GM12878 (cell line): Measurements from ENCODE around the gene UBE2Q2. TPM values are rescaled to one million over a fixed set of nuclear protein-coding genes. Genes with fewer than 3 reads are reported as not detected.
"Not testable (repeated sequence)": the region's sequence is repeated elsewhere in the genome, so short reads cannot be mapped to it uniquely, and the experiment has no call there.

Experiments used
- ATAC-seq: fragments of 200-7000 bp; cut with Tn5 transposase; 3 replicates; pipeline ENCODE4 v1.9.1; 2020; ENCODE audit warnings: mild to moderate bottlenecking, moderate library complexity
- BruUV-seq: library from RNA; stranded (reverse); fragments of 400-500 nt; replicated peaks from 2 replicates; lab custom pipeline; 2021; lab: Mats Ljungman, UMichigan
- CTCF ChIA-PET: fragments of 300-600 bp; sonication (Branson Sonifier 250); formaldehyde crosslinking; extraction: SDS; loops from one replicate; lab custom pipeline; 2021; ENCODE audit warnings: inconsistent platforms; lab: Yijun Ruan, JAX
- POLR2A ChIA-PET: fragments of 350-600 bp; formaldehyde crosslinking; extraction: SDS; loops from one replicate; lab custom pipeline; 2021; ENCODE audit warnings: inconsistent platforms; lab: Charles Lee
- RAD21 ChIA-PET: fragments of 300-600 bp; sonication (Branson Sonifier 250); formaldehyde crosslinking; loops from one replicate; lab custom pipeline; 2023; ENCODE audit warnings: antibody characterized with exemption; ENCODE audit not compliant: unreplicated experiment; lab: Charles Lee
- SMC1A ChIA-PET: fragments of 300-600 bp; sonication (Branson Sonifier 250); formaldehyde crosslinking; loops from one replicate; lab custom pipeline; 2023; ENCODE audit not compliant: unreplicated experiment, uncharacterized antibody; lab: Charles Lee
- DNase-seq: peaks from one replicate; pipeline ENCODE4 v3.0.0-alpha.2; 2011; ENCODE audit warnings: low read depth, low spot score
- FAIRE-seq: peaks from 3 replicates; lab custom pipeline; 2011; peaks lifted over from hg19 to GRCh38; lab: Jason Lieb, UNC
- H2AFZ ChIP-seq: 2 replicates; pipeline ENCODE4 v1.6.0; 2011; ENCODE audit warnings: low read depth, low read length, control low read depth; ENCODE audit not compliant: control insufficient read depth
- H3K27ac ChIP-seq: 2 replicates; pipeline ENCODE4 v1.5.1; 2011; ENCODE audit warnings: control low read depth; ENCODE audit not compliant: control insufficient read depth, insufficient read depth
- H3K27me3 ChIP-seq, 2 experiments: replicated peaks in 1 of 2; 2 replicates each; pipeline versions ENCODE4 v1.6.0 to v1.6.1; 2011; ENCODE audit warnings: low read length in 1 of 2; ENCODE audit not compliant: control insufficient read depth in 2 of 2, insufficient read depth in 2 of 2
- H3K36me3 ChIP-seq, 2 experiments: 2 replicates each; pipeline ENCODE4 v1.5.1; 2011; ENCODE audit warnings: low read length in 1 of 2; ENCODE audit not compliant: control insufficient read depth in 2 of 2, insufficient read depth in 2 of 2
- H3K4me1 ChIP-seq: 2 replicates; pipeline ENCODE4 v1.6.1; 2011; ENCODE audit warnings: mild to moderate bottlenecking, low read length, moderate library complexity, mixed read lengths; ENCODE audit not compliant: control insufficient read depth, insufficient read depth
- H3K4me2 ChIP-seq: 2 replicates; pipeline ENCODE4 v1.6.0; 2011; ENCODE audit warnings: control low read depth; ENCODE audit not compliant: control insufficient read depth, insufficient read depth
- H3K4me3 ChIP-seq: fragments of 200-600 bp; sonication (generic); 2 replicates; pipeline ENCODE4 v1.5.1; 2016
- H3K79me2 ChIP-seq: 2 replicates; pipeline ENCODE4 v1.6.0; 2011; ENCODE audit warnings: low read length; ENCODE audit not compliant: control insufficient read depth, insufficient read depth
- H3K9ac ChIP-seq: 2 replicates; pipeline ENCODE4 v1.8.0; 2011; ENCODE audit warnings: low read length, control low read depth, mixed read lengths; ENCODE audit not compliant: control insufficient read depth, insufficient read depth
- H3K9me3 ChIP-seq: replicated peaks from 3 replicates; pipeline ENCODE4 v1.5.1; 2011; ENCODE audit warnings: mild to moderate bottlenecking, low read length; ENCODE audit not compliant: control insufficient read depth, insufficient read depth
- H4K20me1 ChIP-seq: 2 replicates; pipeline ENCODE4 v1.6.0; 2011; ENCODE audit not compliant: control insufficient read depth, insufficient read depth
- CREB1 ChIP-seq: IDR thresholded peaks from 2 replicates; pipeline ENCODE4 v1.6.1; 2012; ENCODE audit warnings: low read depth, mild to moderate bottlenecking, inconsistent platforms
- MLLT1 ChIP-seq: fragments of 450-650 bp; IDR thresholded peaks from 2 replicates; pipeline ENCODE4 v1.6.1; 2016; ENCODE audit warnings: mild to moderate bottlenecking
- SREBF1 ChIP-seq: IDR thresholded peaks from 2 replicates; pipeline ENCODE4 v1.6.1; 2012; ENCODE audit warnings: mild to moderate bottlenecking, low read length
- STAT1 ChIP-seq: fragments of 450-650 bp; conservative IDR thresholded peaks from 2 replicates; pipeline ENCODE4 v1.6.1; 2014; ENCODE audit warnings: antibody characterized with exemption, mild to moderate bottlenecking
- WGBS: methylation state at CpG from one replicate; pipeline ENCODE4 v1.1.6; 2016; ENCODE audit warnings: low lambda C conversion rate; ENCODE audit not compliant: insufficient replicate concordance, insufficient coverage; ENCODE audit errors: missing lambda C conversion rate; 5-methylcytosine and 5-hydroxymethylcytosine counted together
- in situ Hi-C: fragments of 300-500 bp; cut with MboI; formaldehyde crosslinking; loops from 9 replicates; pipeline ENCODE4 v1.14.3; 2018; ENCODE audit warnings: mixed read lengths
- intact Hi-C: fragments of 100-400 bp; cut with micrococcal nuclease; formaldehyde crosslinking; loops from one replicate; pipeline ENCODE4 v1.14.2; 2022; ENCODE audit not compliant: unreplicated experiment
- polyA plus RNA-seq, 11 experiments: library from polyadenylated mRNA; depleted of rRNA in 4 of 11; unstranded in 6 of 11; stranded (reverse) in 5 of 11; fragments of >200 nt; fragmentation: Nextera tagmentation in 4 of 11; fragmentation: Illumina TruSeq in 1 of 11; extraction: Ambion mirVana in 4 of 11; extraction: Trizol in 1 of 11; gene quantifications; 1 replicate in 1 of 11; 2 replicates in 10 of 11; pipeline versions ENCODE4 v1.2.1 to v1.2.3, GENCODE V29; 2011 to 2016; ENCODE audit warnings: inconsistent platforms in 2 of 11, missing spikeins in 2 of 11, low read depth in 1 of 11
- total RNA-seq, 4 experiments: library from RNA; depleted of rRNA in 3 of 4; stranded (reverse); fragments of >200 nt in 3 of 4; fragmentation: Illumina TruSeq in 1 of 4; extraction: Trizol in 1 of 4; gene quantifications; 2 replicates each; pipeline versions ENCODE4 v1.2.1 to v1.2.3, GENCODE V29; 2013 to 2021

Gene UBE2Q2
- total and polyA plus RNA-seq, 10 of the 15 experiments (the other 5 are each of a cell fraction or from before 2014, with no cell fraction given): 11.1 to 31.9 (median 21.6) TPM

GRCh38 chr15:75864213-75865059, 21.2 kb downstream of the UBE2Q2 start (continued):
- no peak for TF ChIP-seq MLLT1
- TF ChIP-seq CREB1: no peak
- no peak for TF ChIP-seq SREBF1
- TF ChIP-seq STAT1: no peak

GRCh38 chr15:75866045-75866444, 22.8 kb downstream of the UBE2Q2 start:
- H3K4me3 ChIP-seq, H3K36me3 ChIP-seq, H3K79me2 ChIP-seq, H4K20me1 ChIP-seq, H3K9me3 ChIP-seq, POLR2A ChIA-PET, DNase-seq, H3K27ac ChIP-seq, H3K27me3 ChIP-seq, H3K4me2 ChIP-seq, BruUV-seq, FAIRE-seq, ATAC-seq, H3K9ac ChIP-seq, H2AFZ ChIP-seq, intact Hi-C loops, in situ Hi-C loops: not testable (repeated sequence)
- RAD21 ChIA-PET: interaction anchor here (0.9 kb wide), 1 partner anchor 60 kb away, joined by 3 read pairs; no protein-coding TSS in a partner anchor
- H3K4me1 ChIP-seq: peaks cover 12% of the 10 kb centered on the region; the same call in 1 of the 2 replicates
- CTCF ChIA-PET: interaction anchor here (0.8 to 0.9 kb wide), 2 partner anchors 18 to 273 kb away, joined by 3 read pairs; no protein-coding TSS in a partner anchor
- SMC1A ChIA-PET: interaction anchor here (1.0 to 2.6 kb wide), 2 partner anchors 19 to 142 kb away, joined by 3 to 8 read pairs; a partner anchor contains a TSS
- 94% methylated on average over 1 of the region's 1 CpG for WGBS
